ENCODE data around the gene CDK15. TPM values are rescaled to one million over a fixed set of nuclear protein-coding genes. Genes with fewer than 3 reads are reported as not detected.

Gene CDK15
- total RNA-seq, 1 experiment from 2014 or later = not detected

DNA sequence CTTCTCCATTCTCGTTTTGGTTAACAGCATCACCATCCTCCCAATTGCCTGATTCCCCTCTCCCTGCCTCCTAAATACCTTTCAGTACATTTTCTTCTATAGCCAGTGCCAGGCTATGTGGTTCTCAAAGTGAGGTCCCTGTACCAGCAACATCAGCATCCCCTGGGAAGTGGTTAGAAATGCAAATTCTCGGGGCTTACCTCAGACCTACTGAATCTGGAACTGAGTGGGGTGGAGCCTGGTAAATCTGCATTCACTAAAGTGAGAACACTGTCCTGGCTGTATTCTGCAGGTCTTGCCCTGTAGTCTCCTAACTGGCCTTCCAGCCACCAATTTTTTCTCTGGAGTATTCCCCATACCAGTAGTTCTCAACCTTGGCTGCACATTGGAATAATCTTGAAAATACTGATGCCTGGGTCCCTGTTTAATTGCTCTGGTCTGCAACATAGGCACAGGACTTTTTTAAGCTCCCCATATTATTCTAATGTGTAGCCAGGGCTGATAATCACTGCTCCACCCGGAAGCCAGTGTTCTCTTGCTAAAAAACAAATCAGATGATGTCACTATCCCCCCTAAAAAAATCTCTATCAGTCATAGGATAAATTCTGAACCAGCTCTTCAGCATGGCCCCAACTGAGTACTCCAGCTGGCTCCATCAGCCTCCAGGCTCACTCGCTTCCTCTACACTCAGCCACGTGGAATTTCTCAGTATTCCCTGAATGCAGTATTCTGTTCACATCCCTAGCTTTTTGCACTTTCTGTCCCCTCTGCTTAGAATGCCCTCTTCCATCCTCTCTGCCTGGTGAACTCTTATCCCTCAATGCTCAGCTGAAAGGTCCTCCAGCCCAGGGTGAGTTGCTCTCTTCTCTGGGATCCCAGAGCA lies 98.4 kb downstream of the CDK15 start:
- no peak for TF ChIP-seq ATF1 (CRISPR knock-in tag; IDR thresholded peaks at IDR 0.05)
- no peak for TF ChIP-seq ZBTB21 (CRISPR knock-in tag; IDR thresholded peaks at IDR 0.05; ENCODE audit: borderline replicate concordance)
- TF ChIP-seq, protein P1, sequence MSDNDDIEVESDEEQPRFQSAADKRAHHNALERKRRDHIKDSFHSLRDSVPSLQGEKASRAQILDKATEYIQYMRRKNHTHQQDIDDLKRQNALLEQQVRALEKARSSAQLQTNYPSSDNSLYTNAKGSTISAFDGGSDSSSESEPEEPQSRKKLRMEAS (CRISPR knock-in tag; IDR thresholded peaks at IDR 0.05) = no peak
- TF ChIP-seq ARID4B (CRISPR knock-in tag; IDR thresholded peaks at IDR 0.05; ENCODE audit: borderline replicate concordance) = no peak
- TF ChIP-seq, protein P2, sequence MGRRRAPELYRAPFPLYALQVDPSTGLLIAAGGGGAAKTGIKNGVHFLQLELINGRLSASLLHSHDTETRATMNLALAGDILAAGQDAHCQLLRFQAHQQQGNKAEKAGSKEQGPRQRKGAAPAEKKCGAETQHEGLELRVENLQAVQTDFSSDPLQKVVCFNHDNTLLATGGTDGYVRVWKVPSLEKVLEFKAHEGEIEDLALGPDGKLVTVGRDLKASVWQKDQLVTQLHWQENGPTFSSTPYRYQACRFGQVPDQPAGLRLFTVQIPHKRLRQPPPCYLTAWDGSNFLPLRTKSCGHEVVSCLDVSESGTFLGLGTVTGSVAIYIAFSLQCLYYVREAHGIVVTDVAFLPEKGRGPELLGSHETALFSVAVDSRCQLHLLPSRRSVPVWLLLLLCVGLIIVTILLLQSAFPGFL (CRISPR knock-in tag; IDR thresholded peaks at IDR 0.05; ENCODE audit: borderline replicate concordance) = no peak
- TF ChIP-seq MYBL2 (CRISPR knock-in tag; IDR thresholded peaks at IDR 0.05) = no peak
- TF ChIP-seq PRRX2 (CRISPR knock-in tag; IDR thresholded peaks at IDR 0.05) = no peak
- no peak for TF ChIP-seq NR1H2 (CRISPR knock-in tag; IDR thresholded peaks at IDR 0.05)
- no peak for TF ChIP-seq ZNF423 (CRISPR knock-in tag; IDR thresholded peaks at IDR 0.05)
- TF ChIP-seq, protein P3, sequence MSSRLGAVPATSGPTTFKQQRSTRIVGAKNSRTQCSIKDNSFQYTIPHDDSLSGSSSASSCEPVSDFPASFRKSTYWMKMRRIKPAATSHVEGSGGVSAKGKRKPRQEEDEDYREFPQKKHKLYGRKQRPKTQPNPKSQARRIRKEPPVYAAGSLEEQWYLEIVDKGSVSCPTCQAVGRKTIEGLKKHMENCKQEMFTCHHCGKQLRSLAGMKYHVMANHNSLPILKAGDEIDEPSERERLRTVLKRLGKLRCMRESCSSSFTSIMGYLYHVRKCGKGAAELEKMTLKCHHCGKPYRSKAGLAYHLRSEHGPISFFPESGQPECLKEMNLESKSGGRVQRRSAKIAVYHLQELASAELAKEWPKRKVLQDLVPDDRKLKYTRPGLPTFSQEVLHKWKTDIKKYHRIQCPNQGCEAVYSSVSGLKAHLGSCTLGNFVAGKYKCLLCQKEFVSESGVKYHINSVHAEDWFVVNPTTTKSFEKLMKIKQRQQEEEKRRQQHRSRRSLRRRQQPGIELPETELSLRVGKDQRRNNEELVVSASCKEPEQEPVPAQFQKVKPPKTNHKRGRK (CRISPR knock-in tag; IDR thresholded peaks at IDR 0.05; ENCODE audit: borderline replicate concordance) = no peak
- TF ChIP-seq PRDM15 (CRISPR knock-in tag; IDR thresholded peaks at IDR 0.05) = no peak
- no peak for TF ChIP-seq ERG (CRISPR knock-in tag; IDR thresholded peaks at IDR 0.05)
- TF ChIP-seq CREM (CRISPR knock-in tag; IDR thresholded peaks at IDR 0.05) = no peak
- TF ChIP-seq, protein P4, sequence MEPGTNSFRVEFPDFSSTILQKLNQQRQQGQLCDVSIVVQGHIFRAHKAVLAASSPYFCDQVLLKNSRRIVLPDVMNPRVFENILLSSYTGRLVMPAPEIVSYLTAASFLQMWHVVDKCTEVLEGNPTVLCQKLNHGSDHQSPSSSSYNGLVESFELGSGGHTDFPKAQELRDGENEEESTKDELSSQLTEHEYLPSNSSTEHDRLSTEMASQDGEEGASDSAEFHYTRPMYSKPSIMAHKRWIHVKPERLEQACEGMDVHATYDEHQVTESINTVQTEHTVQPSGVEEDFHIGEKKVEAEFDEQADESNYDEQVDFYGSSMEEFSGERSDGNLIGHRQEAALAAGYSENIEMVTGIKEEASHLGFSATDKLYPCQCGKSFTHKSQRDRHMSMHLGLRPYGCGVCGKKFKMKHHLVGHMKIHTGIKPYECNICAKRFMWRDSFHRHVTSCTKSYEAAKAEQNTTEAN (CRISPR knock-in tag; IDR thresholded peaks at IDR 0.05) = no peak
- no peak for TF ChIP-seq NR3C1 (CRISPR knock-in tag; conservative IDR thresholded peaks at IDR 0.05; ENCODE audit: low read depth)
- TF ChIP-seq CBFB (CRISPR knock-in tag; IDR thresholded peaks at IDR 0.05; ENCODE audit: low read depth) = no peak
- no peak for TF ChIP-seq USF1 (CRISPR knock-in tag; IDR thresholded peaks at IDR 0.05)
- TF ChIP-seq ELF4 (CRISPR knock-in tag; IDR thresholded peaks at IDR 0.05; ENCODE audit: low read depth) = no peak
- TF ChIP-seq ZNF416 (CRISPR knock-in tag; IDR thresholded peaks at IDR 0.05) = no peak
- TF ChIP-seq MXD4 (CRISPR knock-in tag; IDR thresholded peaks at IDR 0.05; ENCODE audit: borderline replicate concordance) = no peak
- H3K9me3 Mint-ChIP-seq = no peaks in the 10 kb centered on the region
- H3K27me3 Mint-ChIP-seq (ENCODE audit: low read depth) = no peaks in the 10 kb centered on the region
- no peak overlapping the region; the same call in 1 of the 2 replicates for H3K27ac Mint-ChIP-seq
- POLR2A ChIA-PET = no interaction called here
- ATAC-seq = peak; percentile 86
- peaks cover 44% of the 10 kb centered on the region for H3K4me1 Mint-ChIP-seq
- no peak for DNase-seq (ENCODE audit: low spot score)
- H3K4me3 Mint-ChIP-seq = no peak overlapping the region
- CTCF ChIA-PET = no interaction called here
- no peaks in the 10 kb centered on the region for H3K36me3 Mint-ChIP-seq

Data from WTC11 (cell line).